HL-60/S4 treated with retinoic acid at 250 ng/mL for 4 days and 3 days (cell line): Measurements from ENCODE around the gene BACH1.

Experiments used
- in situ Hi-C: fragments of 300-500 bp; cut with MboI; formaldehyde crosslinking; loops from 2 replicates; pipeline ENCODE4 v1.7.0; 2022; ENCODE audit warnings: low sequenced_read_pairs

BACH1 gene

DNA sequence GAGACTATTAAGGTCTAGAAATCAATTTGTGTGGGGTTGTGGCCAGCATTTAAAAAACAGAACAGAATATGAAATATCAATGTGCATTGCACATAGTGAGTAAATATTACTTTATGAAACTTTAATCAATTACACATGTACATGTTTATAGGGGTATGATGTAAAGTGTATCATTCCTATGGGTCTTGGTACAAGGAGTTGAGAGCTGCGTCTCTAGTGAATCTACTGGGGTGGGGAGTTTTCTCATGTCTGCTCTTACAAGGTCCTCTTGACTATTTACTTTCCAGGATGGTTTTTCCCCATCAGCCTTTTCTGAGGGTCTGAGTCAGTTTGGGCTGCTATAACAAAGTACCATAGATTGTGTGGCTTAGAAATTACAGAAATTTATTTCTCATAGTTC lies 75.8 kb downstream of the BACH1 start:
- in situ Hi-C loops = loop anchor here (10.0 kb wide), 2 partner anchors 210 to 290 kb away; no protein-coding TSS in a partner anchor

DNA sequence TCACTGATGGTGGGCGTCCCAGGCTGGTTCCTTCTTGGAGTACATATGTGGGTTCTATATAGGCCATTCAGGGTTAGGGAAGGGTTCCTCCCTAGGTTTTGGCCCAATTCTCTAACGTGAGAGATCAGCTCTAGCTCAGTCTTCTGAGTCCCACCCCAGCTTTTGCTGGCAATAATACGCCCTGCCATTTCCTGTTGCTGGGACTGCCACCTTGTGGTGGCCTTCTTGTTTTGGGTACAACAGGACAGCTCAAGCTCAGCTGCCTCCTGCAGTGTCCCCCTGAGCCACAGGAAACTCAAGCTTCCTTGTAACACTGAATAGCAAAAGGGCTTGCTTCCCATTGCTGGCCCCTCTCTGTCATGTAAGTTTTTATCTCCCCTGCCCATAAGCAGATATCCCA lies 77.8 kb downstream of the BACH1 start:
- in situ Hi-C loops = loop anchor here (10.0 kb wide), 2 partner anchors 212 to 292 kb away; no protein-coding TSS in a partner anchor

DNA sequence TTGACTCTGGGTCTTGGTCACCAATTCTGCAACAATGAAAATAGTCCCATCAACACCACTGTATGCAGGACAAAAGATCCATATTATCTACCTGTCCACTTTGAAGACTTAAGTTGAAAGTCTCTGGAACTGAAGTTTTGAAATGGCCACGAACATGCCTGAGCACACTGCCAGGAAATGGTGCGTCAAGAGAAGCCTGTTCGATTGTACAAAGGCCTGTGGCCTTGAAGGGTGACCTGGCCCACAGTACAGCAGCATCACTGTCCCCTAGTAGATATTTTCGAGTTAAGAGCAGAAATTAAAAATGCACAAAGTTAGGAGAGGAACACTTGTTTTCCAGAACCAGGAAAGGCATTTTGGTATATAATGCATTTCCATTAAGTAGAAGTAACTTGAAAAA lies 78.5 kb downstream of the BACH1 start:
- in situ Hi-C loops = loop anchor here (10.0 kb wide), 2 partner anchors 212 to 292 kb away; no protein-coding TSS in a partner anchor

DNA sequence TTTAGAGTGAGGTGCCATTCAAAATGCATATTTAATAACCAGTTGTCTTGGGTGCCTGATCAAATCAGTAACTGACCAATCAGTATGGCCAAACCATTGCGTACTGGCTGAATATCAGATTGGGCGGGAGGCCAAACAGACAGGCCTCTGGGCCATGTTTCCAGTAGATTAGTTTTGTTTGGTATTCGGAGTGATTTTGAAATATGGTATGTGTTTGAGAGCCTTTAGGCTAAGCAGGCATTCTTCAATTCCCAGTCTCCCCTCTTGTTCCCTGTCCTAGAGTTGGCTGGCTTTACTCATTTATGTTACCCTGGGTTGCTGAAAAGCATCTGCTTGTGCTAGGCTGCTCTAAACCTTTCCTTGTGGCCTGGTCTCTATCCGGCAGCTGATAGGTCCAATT lies 80.1 kb downstream of the BACH1 start:
- in situ Hi-C loops = loop anchor here (10.0 kb wide), 2 partner anchors 214 to 294 kb away; no protein-coding TSS in a partner anchor

DNA sequence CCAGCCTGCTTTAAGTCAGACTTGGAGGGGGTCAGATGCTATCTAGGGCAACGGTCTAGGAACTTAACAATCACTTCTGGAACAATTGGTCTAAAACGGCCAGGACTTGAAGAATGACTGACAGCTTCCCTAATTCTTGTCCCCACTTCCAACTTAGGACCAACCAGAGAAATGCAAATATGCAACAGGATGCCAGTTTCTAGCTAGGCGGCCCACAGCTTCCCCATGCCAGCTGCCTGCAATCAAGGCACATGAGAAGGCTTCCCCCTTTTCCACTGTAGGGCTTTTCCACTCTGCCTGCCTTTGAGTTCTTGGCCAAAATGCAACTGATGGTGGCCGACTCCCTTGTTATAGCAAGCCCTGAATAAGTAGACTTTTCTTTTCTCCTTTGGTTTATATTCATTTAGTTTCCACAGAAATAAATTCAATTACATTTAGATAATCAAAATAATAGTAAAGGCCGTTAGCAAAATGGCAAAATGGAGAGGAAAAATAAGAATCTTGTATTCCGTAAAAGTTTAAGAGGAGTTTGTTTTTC lies 80.9 kb downstream of the BACH1 start:
- in situ Hi-C loops = loop anchor here (10.0 kb wide), 2 partner anchors 215 to 295 kb away; no protein-coding TSS in a partner anchor

DNA sequence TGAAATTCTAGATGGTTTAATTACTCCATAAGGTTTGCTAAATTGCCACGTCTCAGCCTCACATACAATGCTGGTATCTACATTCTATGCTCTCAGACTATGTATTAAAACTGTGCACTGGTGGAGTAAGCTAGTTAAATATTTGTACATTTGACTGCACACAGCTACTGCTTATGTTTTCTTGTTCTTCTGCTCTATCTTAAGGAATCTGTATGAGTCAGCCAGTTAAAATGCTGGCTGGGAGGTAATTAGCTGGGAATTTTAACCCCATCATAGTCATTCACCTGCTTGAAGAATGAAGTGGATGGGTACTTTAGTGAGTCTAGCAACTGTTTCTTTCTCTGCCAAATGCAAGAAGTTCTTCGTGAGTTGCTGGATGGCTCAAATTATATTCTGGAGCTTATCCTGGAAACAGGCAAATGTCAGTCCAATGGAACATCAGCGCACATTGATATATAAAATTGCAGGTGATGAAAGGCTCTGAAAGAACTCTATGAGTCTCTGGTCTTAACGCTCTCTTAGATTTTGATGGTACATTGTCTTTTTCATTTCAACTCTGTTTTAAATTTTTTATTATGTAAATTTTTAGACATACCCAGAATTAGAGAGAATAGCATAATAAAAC lies 83.4 kb downstream of the BACH1 start:
- in situ Hi-C loops = no loop called here

DNA sequence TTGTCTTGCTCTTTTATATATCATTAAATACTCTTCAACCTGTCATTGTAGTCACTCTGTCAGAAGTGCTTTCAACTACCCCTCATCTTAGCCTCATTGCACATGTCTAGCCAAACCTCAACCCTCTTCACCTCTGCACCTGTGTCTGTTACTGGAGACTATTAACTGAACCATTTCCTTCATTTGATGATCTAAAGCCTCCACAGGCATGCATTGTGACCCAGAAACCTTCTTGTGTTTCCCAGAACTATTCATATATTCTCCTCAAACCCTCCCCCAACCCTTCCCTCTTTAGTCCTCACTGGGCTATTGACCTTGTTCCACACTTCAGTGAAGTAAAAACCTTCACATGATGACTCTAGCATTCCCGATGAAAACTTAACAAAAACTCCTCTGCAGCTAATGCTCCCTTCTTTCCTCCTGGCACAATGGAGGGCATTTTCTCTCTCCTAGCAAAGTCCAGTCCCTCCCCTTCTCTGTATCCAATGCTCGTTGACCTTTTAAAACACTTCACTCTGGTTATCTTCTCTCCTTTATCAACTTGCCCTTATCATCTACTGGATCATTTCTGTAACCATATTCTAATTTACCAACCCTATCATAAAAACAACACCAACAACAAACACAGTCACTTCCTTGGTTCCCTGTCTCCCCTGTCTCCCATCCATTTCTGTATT lies 86.1 kb downstream of the BACH1 start:
- in situ Hi-C loops = no loop called here

DNA sequence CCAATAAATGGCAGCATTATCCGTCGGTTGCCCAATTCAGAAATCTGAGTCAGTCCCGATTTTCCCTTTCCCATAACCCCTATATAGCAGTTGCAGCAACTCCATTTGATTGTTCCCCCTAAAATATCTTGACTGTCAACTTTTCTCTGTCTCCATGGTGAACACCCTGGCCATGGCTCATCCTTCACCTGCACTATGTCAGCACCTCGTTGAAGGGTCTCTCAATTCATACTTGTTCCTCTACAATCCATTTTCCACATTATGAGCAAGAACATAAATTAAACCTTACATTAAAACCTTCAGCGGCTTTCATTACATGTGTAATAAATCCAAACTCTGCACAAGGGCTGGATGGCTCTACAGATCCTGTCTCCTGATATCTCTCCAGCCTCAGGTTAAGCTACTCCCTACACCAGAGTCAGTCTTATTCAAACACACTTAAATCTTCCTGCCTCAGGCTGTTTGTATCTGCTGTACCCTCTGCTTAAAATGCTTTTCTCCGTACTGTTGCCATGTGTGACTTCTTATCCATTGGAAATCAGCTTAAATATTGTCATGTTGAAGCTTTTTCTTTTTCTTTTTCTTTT lies 87.3 kb downstream of the BACH1 start:
- in situ Hi-C loops = no loop called here

DNA sequence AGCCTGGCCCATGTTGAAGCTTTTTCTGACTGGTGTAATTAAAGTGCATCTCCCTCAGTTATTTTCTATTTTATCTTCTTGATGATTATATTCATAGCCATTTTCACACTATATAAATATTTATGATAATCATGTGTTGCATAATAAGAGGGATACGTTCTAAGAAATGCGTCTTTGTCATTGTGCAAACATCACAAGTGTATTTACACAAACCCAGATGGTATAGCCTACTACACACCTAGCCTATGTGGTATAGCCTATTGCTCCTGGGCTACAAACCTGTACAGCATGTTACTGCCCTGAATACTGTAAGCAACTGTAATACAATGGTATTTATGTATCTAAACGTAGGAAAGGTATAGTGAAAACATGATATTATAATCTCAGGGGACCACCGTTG lies 88.1 kb downstream of the BACH1 start:
- in situ Hi-C loops = no loop called here

DNA sequence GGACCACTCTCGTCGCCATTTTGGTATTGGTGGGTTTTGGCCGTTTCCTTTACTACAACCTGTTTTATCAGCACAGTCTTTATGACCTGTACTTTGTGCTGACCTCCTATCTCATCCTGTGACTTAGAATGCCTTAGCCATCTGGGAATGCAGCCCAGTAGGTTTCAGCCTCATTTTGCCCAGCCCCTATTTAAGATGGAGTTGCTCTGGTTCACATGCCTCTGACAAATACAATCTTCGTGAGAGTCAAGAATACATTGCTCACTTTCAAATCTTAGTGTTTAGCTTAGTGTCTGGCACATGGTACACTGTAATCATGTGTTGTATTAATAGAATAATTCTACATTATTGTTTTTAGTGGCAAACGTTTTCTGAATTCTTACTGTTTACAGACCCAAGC lies 88.9 kb downstream of the BACH1 start:
- in situ Hi-C loops = no loop called here

DNA sequence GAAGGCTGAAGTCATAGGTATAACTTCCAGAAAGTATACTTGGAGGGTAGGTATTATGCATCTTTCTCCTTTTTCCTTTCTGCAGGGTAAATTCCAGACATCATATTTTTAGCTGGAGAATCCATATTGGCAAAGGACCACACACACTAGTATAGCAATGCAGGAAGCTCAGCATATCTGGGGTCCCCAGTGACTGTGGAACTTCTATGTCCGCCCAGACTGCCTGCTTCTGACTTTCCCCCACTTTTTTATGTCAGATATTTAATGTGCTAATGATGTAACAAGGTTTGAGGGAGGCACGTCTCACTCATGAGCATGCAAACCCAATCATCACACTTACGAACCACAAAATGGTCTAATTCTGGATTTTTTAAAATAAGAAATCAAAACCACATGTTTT lies 90.4 kb downstream of the BACH1 start:
- in situ Hi-C loops = no loop called here

DNA sequence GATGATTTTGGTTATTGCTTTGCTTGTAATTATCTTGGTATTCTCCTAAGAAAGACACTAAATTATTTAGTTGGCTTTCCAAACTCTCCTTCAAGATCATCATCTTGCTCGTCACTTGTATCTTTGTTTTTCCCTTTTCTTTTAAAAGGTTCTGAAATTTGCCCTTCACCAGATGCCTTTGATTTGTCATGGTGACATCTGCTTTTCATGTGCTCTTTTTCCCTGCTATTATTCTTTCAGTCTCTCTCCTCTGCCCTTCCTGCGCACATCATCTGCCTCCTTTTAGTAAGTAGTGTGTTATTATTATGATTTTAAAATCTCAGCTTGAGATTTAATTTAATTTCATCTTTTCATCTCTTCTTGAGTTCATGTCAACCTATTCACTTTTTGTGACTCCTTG lies 92.1 kb downstream of the BACH1 start:
- in situ Hi-C loops = no loop called here

DNA sequence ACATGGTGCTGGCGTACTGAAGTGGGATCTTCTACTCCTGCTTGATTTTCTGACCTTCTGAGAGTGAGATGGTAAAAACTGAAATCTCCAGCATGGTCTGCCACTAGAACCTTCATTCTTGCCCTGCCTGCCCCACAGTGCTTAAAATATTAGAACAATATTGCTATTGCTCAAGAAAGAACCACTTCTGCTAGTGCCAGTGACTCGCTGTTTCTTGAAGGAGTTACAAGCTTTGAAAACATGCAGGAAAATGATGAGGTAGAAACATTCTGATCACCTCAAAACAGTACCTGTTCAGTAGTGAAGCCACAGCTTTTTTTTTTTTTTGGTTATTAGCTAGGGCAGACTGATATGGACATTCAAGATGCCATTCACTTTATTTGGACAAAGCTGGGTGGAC lies 95.3 kb downstream of the BACH1 start:
- in situ Hi-C loops = no loop called here
